Upper lobe of right lung (tissue), 1 donor: ENCODE data around the gene XPO5. TPM values are rescaled to one million over a fixed set of nuclear protein-coding genes. Genes with fewer than 3 reads are reported as not detected.
"Not testable (repeated sequence)": the region's sequence is repeated elsewhere in the genome, so short reads cannot be mapped to it uniquely, and the experiment has no call there.

Experiments used
- ATAC-seq: fragments of 200-7000 bp; cut with Tn5 transposase; one replicate; pipeline ENCODE4 v1.9.1; 2020; ENCODE audit warnings: mild to moderate bottlenecking, moderate library complexity
- DNase-seq: peaks from one replicate; pipeline ENCODE4 v3.0.0-alpha.2; 2020
- H3K27ac ChIP-seq: fragments of 200-600 bp; one replicate; pipeline ENCODE4 v1.8.0; 2022
- H3K27me3 ChIP-seq: fragments of 200-600 bp; one replicate; pipeline ENCODE4 v1.8.0; 2022; ENCODE audit warnings: mild to moderate bottlenecking
- H3K36me3 ChIP-seq: fragments of 200-600 bp; one replicate; pipeline ENCODE4 v1.8.0; 2022
- H3K4me1 ChIP-seq: fragments of 200-600 bp; one replicate; pipeline ENCODE4 v1.8.0; 2022
- H3K4me3 ChIP-seq: fragments of 200-600 bp; one replicate; pipeline ENCODE4 v1.8.0; 2022; ENCODE audit warnings: mild to moderate bottlenecking
- H3K9me3 ChIP-seq: fragments of 200-600 bp; one replicate; pipeline ENCODE4 v1.8.0; 2022
- CTCF ChIP-seq: fragments of 200-600 bp; IDR thresholded peaks from one replicate; pipeline ENCODE4 v1.8.0; 2022; ENCODE audit warnings: antibody characterized with exemption
- intact Hi-C: fragments of 100-400 bp; cut with DNase I; formaldehyde crosslinking; loops from one replicate; pipeline ENCODE4 v1.11.0; 2022
- total RNA-seq: library from RNA; stranded (reverse); fragmentation: NEBNext Ultra II Directional; extraction: Animal tissue kit (Norgen Biotek cat#: 25700); gene quantifications from one replicate; pipeline ENCODE4 v1.2.1, GENCODE V29; 2021
- donor health status: DM: no; HTN: yes; CAD: no; lungs with severe emphysema.

XPO5 gene
- total RNA-seq, 1 donor from 2014 or later: 36.9 TPM

GRCh38 chr6:43600595-43600994, 24.8 kb upstream of the XPO5 start:
- Histone ChIP-seq H3K27ac (no peak overlapping the region), H3K36me3 (peaks cover 70% of the 10 kb centered on the region), H3K4me1 (no peaks in the 10 kb centered on the region), H3K4me3 (no peak overlapping the region), H3K27me3 (no peaks in the 10 kb centered on the region), H3K9me3 (no peaks in the 10 kb centered on the region)
- no peak for ATAC-seq
- no peak for DNase-seq
- TF ChIP-seq CTCF: no peak
- intact Hi-C loops: no loop called here

- Histone ChIP-seq H3K27ac (no peak overlapping the region), H3K4me3 (no peak overlapping the region), H3K36me3 (peaks cover 47% of the 10 kb centered on the region), H3K9me3 (no peaks in the 10 kb centered on the region), H3K4me1 (no peaks in the 10 kb centered on the region), H3K27me3 (no peaks in the 10 kb centered on the region)
- DNase-seq (no peak), ATAC-seq (no peak)
- intact Hi-C loops: no loop called here
- TF ChIP-seq CTCF: no peak
These were observed 18.1 kb upstream of the XPO5 start for GRCh38 chr6:43593938-43594337.

GRCh38 chr6:43589564-43589963, 13.7 kb upstream of the XPO5 start:
- peaks cover 63% of the 10 kb centered on the region for H3K36me3 ChIP-seq

GRCh38 chr6:43588194-43588593, 12.4 kb upstream of the XPO5 start:
- ATAC-seq (no peak), DNase-seq (no peak)
- H3K36me3 ChIP-seq: peaks cover 77% of the 10 kb centered on the region
- H3K4me3 ChIP-seq: no peak overlapping the region
- H3K27ac ChIP-seq: no peak overlapping the region
- intact Hi-C loops: no loop called here
- TF ChIP-seq CTCF: no peak
- no peaks in the 10 kb centered on the region for H3K9me3 ChIP-seq
- H3K4me1 ChIP-seq: no peaks in the 10 kb centered on the region
- no peaks in the 10 kb centered on the region for H3K27me3 ChIP-seq

More at GRCh38 chr6:43589564-43589963, 13.7 kb upstream of the XPO5 start:
- H3K9me3 ChIP-seq, DNase-seq, H3K4me3 ChIP-seq, intact Hi-C loops, H3K4me1 ChIP-seq, ATAC-seq, H3K27ac ChIP-seq, H3K27me3 ChIP-seq: not testable (repeated sequence)

- ATAC-seq (no peak), DNase-seq (no peak)
- H3K4me1 ChIP-seq: no peaks in the 10 kb centered on the region
- H3K27me3 ChIP-seq: no peaks in the 10 kb centered on the region
- intact Hi-C loops: no loop called here
- peaks cover 72% of the 10 kb centered on the region for H3K36me3 ChIP-seq
- H3K9me3 ChIP-seq: no peaks in the 10 kb centered on the region
- TF ChIP-seq CTCF: no peak
- no peak overlapping the region for H3K4me3 ChIP-seq
- no peak overlapping the region for H3K27ac ChIP-seq
These were observed 9.2 kb upstream of the XPO5 start for GRCh38 chr6:43584892-43585570.

- Histone ChIP-seq H3K4me1 (peaks cover 7% of the 10 kb centered on the region), H3K4me3 (no peak overlapping the region), H3K9me3 (no peaks in the 10 kb centered on the region), H3K27ac (no peak overlapping the region), H3K27me3 (no peaks in the 10 kb centered on the region), H3K36me3 (peaks cover 51% of the 10 kb centered on the region)
- TF ChIP-seq CTCF: no peak
- DNase-seq (no peak), ATAC-seq (no peak)
- intact Hi-C loops: no loop called here
These were observed 7.1 kb upstream of the XPO5 start for GRCh38 chr6:43582911-43583310.
